Loucy (cell line): ENCODE measurements around the gene FAM163B.

Experiments
- H2AFZ ChIP-seq: fragments of 200-600 bp; sonication (generic); 2 replicates; pipeline ENCODE4 v1.6.0; 2016; ENCODE audit warnings: antibody characterized with exemption, mild to moderate bottlenecking, low read length, moderate library complexity
- H3F3A ChIP-seq: fragments of 200-600 bp; 2 replicates; pipeline ENCODE4 v1.6.0; 2016; ENCODE audit warnings: antibody characterized with exemption, low read depth, mild to moderate bottlenecking
- H3K27me3 ChIP-seq: fragments of 200-600 bp; sonication (generic); 2 replicates; pipeline ENCODE4 v1.6.1; 2014; ENCODE audit warnings: low read length, mild to moderate bottlenecking; ENCODE audit not compliant: insufficient read depth, poor library complexity, severe bottlenecking
- H3K36me3 ChIP-seq: fragments of 200-600 bp; sonication (generic); 2 replicates; pipeline ENCODE4 v1.6.1; 2016; ENCODE audit warnings: low read length; ENCODE audit not compliant: insufficient read depth
- H3K4me1 ChIP-seq: fragments of 200-600 bp; sonication (generic); 2 replicates; pipeline ENCODE4 v1.5.1; 2014; ENCODE audit warnings: low read length, mild to moderate bottlenecking; ENCODE audit not compliant: insufficient read depth, poor library complexity, severe bottlenecking
- H3K4me2 ChIP-seq: fragments of 200-600 bp; sonication (generic); 2 replicates; pipeline ENCODE4 v1.6.0; 2014; ENCODE audit warnings: antibody characterized with exemption, low read length, low read depth, mild to moderate bottlenecking; ENCODE audit not compliant: poor library complexity, severe bottlenecking
- H3K4me3 ChIP-seq: fragments of 200-600 bp; sonication (generic); 2 replicates; pipeline ENCODE4 v1.5.1; 2014; ENCODE audit warnings: low read length, mild to moderate bottlenecking, mixed read lengths; ENCODE audit not compliant: poor library complexity, severe bottlenecking
- H3K79me2 ChIP-seq: fragments of 200-600 bp; sonication (generic); 2 replicates; pipeline ENCODE4 v1.6.1; 2014; ENCODE audit warnings: low read length; ENCODE audit not compliant: insufficient read depth
- H3K9ac ChIP-seq: fragments of 200-600 bp; sonication (generic); 2 replicates; pipeline ENCODE4 v1.6.0; 2014; ENCODE audit warnings: mild to moderate bottlenecking, low read depth, low read length, moderate library complexity; ENCODE audit not compliant: poor library complexity, severe bottlenecking
- H3K9me2 ChIP-seq: fragments of 200-600 bp; sonication (generic); replicated peaks from 2 replicates; pipeline ENCODE4 v1.6.1; 2016; ENCODE audit warnings: low read depth, low read length, mixed read lengths
- H3K9me3 ChIP-seq: fragments of 200-600 bp; sonication (generic); 2 replicates; pipeline ENCODE4 v1.6.1; 2014; ENCODE audit warnings: mild to moderate bottlenecking, antibody characterized with exemption, low read length, low read depth; ENCODE audit not compliant: insufficient read depth
- H4K20me1 ChIP-seq: fragments of 200-600 bp; sonication (generic); 2 replicates; pipeline ENCODE4 v1.6.0; 2014; ENCODE audit warnings: antibody characterized with exemption, low read length, mild to moderate bottlenecking; ENCODE audit not compliant: insufficient read depth, poor library complexity, severe bottlenecking
- CTCF ChIP-seq: fragments of 200-600 bp; sonication (generic); conservative IDR thresholded peaks from 2 replicates; pipeline ENCODE4 v1.5.1; 2014; ENCODE audit warnings: mild to moderate bottlenecking, antibody characterized with exemption, low read length
- EZH2phosphoT487 ChIP-seq: fragments of 200-600 bp; IDR thresholded peaks from 2 replicates; pipeline ENCODE4 v1.6.1; 2018; ENCODE audit warnings: antibody characterized with exemption, mild to moderate bottlenecking, moderate library complexity, borderline replicate concordance

Gene FAM163B

GRCh38 chr9:133597316-133597957, 11.8 kb downstream of the FAM163B start:
- peaks cover 14% of the 10 kb centered on the region; the same call in 1 of the 2 replicates for H3K9me3 ChIP-seq
- H3K4me2 ChIP-seq, result no peak overlapping the region
- no peaks in the 10 kb centered on the region for H4K20me1 ChIP-seq
- no peak overlapping the region for H2AFZ ChIP-seq
- H3K4me1 ChIP-seq, result no peaks in the 10 kb centered on the region
- H3K9ac ChIP-seq, result no peak overlapping the region
- H3K9me2 ChIP-seq, result no peaks in the 10 kb centered on the region
- H3K4me3 ChIP-seq, result no peak overlapping the region
- H3F3A ChIP-seq, result no peaks in the 10 kb centered on the region
- no peaks in the 10 kb centered on the region for H3K27me3 ChIP-seq
- no peaks in the 10 kb centered on the region for H3K79me2 ChIP-seq
- TF ChIP-seq CTCF, result no peak
- no peak for TF ChIP-seq EZH2phosphoT487
- no peaks in the 10 kb centered on the region for H3K36me3 ChIP-seq

- Histone ChIP-seq H3K9me3 (peaks cover 14% of the 10 kb centered on the region; the same call in 1 of the 2 replicates), H3K27me3 (no peaks in the 10 kb centered on the region)
- TF ChIP-seq EZH2phosphoT487 (no peak), CTCF (no peak)
Observed at GRCh38 chr9:133595910-133596309, 13.3 kb downstream of the FAM163B start.

GRCh38 chr9:133594310-133594709, 14.9 kb downstream of the FAM163B start:
- peaks cover 14% of the 10 kb centered on the region; the same call in 1 of the 2 replicates for H3K9me3 ChIP-seq
- H3K9ac ChIP-seq, result no peak overlapping the region
- H3K4me3 ChIP-seq, result no peak overlapping the region
- H3K79me2 ChIP-seq, result no peaks in the 10 kb centered on the region
- H3F3A ChIP-seq, result no peaks in the 10 kb centered on the region
- no peak overlapping the region for H3K4me2 ChIP-seq
- H4K20me1 ChIP-seq, result no peaks in the 10 kb centered on the region
- no peaks in the 10 kb centered on the region for H3K4me1 ChIP-seq
- no peak overlapping the region for H2AFZ ChIP-seq
- TF ChIP-seq EZH2phosphoT487 (no peak), CTCF (no peak)
- no peaks in the 10 kb centered on the region for H3K9me2 ChIP-seq
- H3K27me3 ChIP-seq, result no peaks in the 10 kb centered on the region
- no peaks in the 10 kb centered on the region for H3K36me3 ChIP-seq

More at GRCh38 chr9:133595910-133596309, 13.3 kb downstream of the FAM163B start:
- Histone ChIP-seq H4K20me1 (no peaks in the 10 kb centered on the region), H3F3A (no peaks in the 10 kb centered on the region), H3K4me2 (no peak overlapping the region), H3K9ac (no peak overlapping the region), H3K9me2 (no peaks in the 10 kb centered on the region), H3K4me1 (no peaks in the 10 kb centered on the region), H3K4me3 (no peak overlapping the region), H2AFZ (no peak overlapping the region), H3K79me2 (no peaks in the 10 kb centered on the region), H3K36me3 (no peaks in the 10 kb centered on the region)
